Spinal cord (tissue), 10 donors: ENCODE results near the gene SV2A. TPM values are rescaled to one million over a fixed set of nuclear protein-coding genes. Genes with fewer than 3 reads are reported as not detected.
"Not testable (repeated sequence)": the region's sequence is repeated elsewhere in the genome, so short reads cannot be mapped to it uniquely, and the experiment has no call there.

ENCODE experiments used
- DNase-seq, 6 donors: peaks; one replicate each; pipeline versions ENCODE4 v3.0.0 to v3.0.0-alpha.2; 2013 to 2015; ENCODE audit warnings: low spot score in 6 of 6, low read depth in 4 of 6
- H3K27ac ChIP-seq: one replicate; pipeline ENCODE4 v1.5.1; 2013; ENCODE audit warnings: low read depth, low read length, control low read depth
- H3K27me3 ChIP-seq: one replicate; pipeline ENCODE4 v1.6.1; 2013; ENCODE audit warnings: low read length; ENCODE audit not compliant: control insufficient read depth, insufficient read depth
- H3K36me3 ChIP-seq: one replicate; pipeline ENCODE4 v1.6.1; 2013; ENCODE audit warnings: low read length; ENCODE audit not compliant: control insufficient read depth, insufficient read depth
- H3K4me1 ChIP-seq: one replicate; pipeline ENCODE4 v1.6.1; 2013; ENCODE audit warnings: low read length; ENCODE audit not compliant: control insufficient read depth, insufficient read depth
- H3K4me3 ChIP-seq: one replicate; pipeline ENCODE4 v1.5.1; 2013; ENCODE audit warnings: low read depth, low read length, control low read depth
- H3K9me3 ChIP-seq: one replicate; pipeline ENCODE4 v1.6.1; 2013; ENCODE audit warnings: low read length; ENCODE audit not compliant: control insufficient read depth, insufficient read depth
- WGBS: methylation state at CpG from one replicate; pipeline ENCODE4 v1.1.5; 2013; ENCODE audit warnings: missing lambda C conversion rate; ENCODE audit not compliant: insufficient coverage; 5-methylcytosine and 5-hydroxymethylcytosine counted together
- polyA plus RNA-seq, 2 donors: library from polyadenylated mRNA; unstranded; fragments of 120-200 nt; gene quantifications; one replicate each; pipeline ENCODE4 v1.2.1, GENCODE V29; 2013; ENCODE audit not compliant: insufficient read length in 2 of 2
- total RNA-seq, 2 donors: library from RNA; depleted of rRNA in 1 of 2; stranded (reverse); fragments of 120-200 nt in 1 of 2; fragments of >200 nt in 1 of 2; gene quantifications; one replicate each; pipeline versions ENCODE4 v1.2.3 to v1.2.4, GENCODE V29; 2013 to 2014
- donor health status: healthy.

Gene SV2A
- total and polyA plus RNA-seq, 4 donors: 31.3 to 172 (median 123) TPM

DNA sequence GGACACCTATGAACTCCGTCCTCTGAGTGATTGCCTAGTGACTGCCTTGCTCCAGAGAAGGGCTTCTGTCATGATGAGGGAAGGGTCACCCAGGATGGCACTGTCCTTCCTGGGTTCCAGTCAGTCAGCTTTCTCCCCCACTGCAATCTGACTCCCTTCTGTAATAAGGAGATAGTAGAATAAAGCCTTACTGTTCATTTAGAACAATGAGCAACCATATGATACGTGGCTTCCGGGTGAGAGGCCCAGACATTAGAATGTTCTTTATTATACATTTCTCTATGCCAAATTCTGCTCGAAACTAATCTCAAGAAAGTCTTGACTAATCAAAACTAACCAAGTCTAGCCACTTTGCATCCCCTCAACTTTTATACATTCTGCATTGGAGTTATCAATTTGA, 27.6 kb upstream of the SV2A start:
- Histone ChIP-seq H3K4me3 (no peak overlapping the region), H3K4me1 (no peaks in the 10 kb centered on the region), H3K9me3 (no peaks in the 10 kb centered on the region), H3K27me3 (no peaks in the 10 kb centered on the region), H3K27ac (no peak overlapping the region), H3K36me3 (peaks cover 42% of the 10 kb centered on the region)
- 93% methylated on average over 3 of the region's 4 CpGs for WGBS
- no peak for DNase-seq

GRCh38 chr1:149942885-149943284, 25.2 kb upstream of the SV2A start:
- H3K27me3 ChIP-seq: no peaks in the 10 kb centered on the region
- H3K4me1 ChIP-seq: peaks cover under 1% of the 10 kb centered on the region
- 36% methylated on average over 1 of the region's 3 CpGs for WGBS
- DNase-seq: no peak
- H3K27ac ChIP-seq: no peak overlapping the region
- no peak overlapping the region for H3K4me3 ChIP-seq
- peaks cover 30% of the 10 kb centered on the region for H3K36me3 ChIP-seq
- H3K9me3 ChIP-seq: no peaks in the 10 kb centered on the region

DNA sequence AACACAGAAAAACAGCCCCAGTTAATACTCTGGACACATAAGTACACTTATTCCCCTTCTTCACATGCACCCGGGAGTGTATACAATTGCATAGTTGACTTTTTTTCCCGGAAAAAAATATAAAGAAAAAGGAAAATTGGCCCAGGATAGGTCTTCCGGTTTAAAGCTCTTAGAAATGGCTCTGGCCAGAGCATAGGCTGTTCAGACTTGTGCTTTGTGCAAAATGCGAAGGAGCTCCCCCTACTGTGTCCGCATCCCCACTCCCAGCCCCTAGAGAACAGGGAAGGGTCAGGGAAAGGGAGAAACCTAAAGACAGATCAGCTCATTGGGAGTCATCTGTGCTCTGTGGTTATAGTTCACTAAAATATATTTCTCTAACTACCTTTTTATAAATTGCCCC, 24.6 kb upstream of the SV2A start:
- peaks cover 4% of the 10 kb centered on the region for H3K4me1 ChIP-seq
- DNase-seq: peak in 2 of 6 donors; percentile 64 to 67
- H3K27ac ChIP-seq: no peak overlapping the region
- no peaks in the 10 kb centered on the region for H3K9me3 ChIP-seq
- H3K4me3 ChIP-seq: no peak overlapping the region
- no peaks in the 10 kb centered on the region for H3K27me3 ChIP-seq
- peaks cover 27% of the 10 kb centered on the region for H3K36me3 ChIP-seq
- 86% methylated on average over 1 of the region's 5 CpGs for WGBS

GRCh38 chr1:149940427-149940826, 22.8 kb upstream of the SV2A start:
- H3K27ac ChIP-seq: no peak overlapping the region
- H3K36me3 ChIP-seq: peaks cover 19% of the 10 kb centered on the region
- H3K4me1 ChIP-seq: peaks cover 16% of the 10 kb centered on the region
- 82% methylated on average over 2 of the region's 3 CpGs for WGBS
- H3K27me3 ChIP-seq: no peaks in the 10 kb centered on the region
- no peak overlapping the region for H3K4me3 ChIP-seq
- DNase-seq: no peak
- H3K9me3 ChIP-seq: no peaks in the 10 kb centered on the region

DNA sequence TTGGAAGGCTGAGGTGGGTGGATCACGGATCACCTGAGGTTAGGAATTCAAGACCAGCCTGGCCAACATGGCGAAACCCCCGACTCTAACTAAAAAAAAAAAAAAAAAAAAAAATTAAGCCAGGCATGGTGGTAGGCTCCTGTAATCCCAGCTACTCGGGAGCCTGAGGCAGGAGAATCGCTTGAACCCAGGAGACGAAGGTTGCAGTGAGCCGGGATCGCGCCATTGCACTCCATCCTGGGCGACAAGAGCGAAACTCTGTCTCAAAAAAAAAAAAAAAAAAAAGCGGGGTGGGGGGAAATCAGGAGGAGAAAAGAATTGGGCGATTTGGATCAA, 21.0 kb upstream of the SV2A start:
- not testable (repeated sequence) for H3K36me3 ChIP-seq, H3K4me3 ChIP-seq, H3K9me3 ChIP-seq, H3K27me3 ChIP-seq, DNase-seq
- Histone ChIP-seq H3K4me1 (peaks cover 16% of the 10 kb centered on the region), H3K27ac (peak overlapping the region; percentile 51)
- WGBS: no CpG with 5 or more reads among the region's 13 CpGs

DNA sequence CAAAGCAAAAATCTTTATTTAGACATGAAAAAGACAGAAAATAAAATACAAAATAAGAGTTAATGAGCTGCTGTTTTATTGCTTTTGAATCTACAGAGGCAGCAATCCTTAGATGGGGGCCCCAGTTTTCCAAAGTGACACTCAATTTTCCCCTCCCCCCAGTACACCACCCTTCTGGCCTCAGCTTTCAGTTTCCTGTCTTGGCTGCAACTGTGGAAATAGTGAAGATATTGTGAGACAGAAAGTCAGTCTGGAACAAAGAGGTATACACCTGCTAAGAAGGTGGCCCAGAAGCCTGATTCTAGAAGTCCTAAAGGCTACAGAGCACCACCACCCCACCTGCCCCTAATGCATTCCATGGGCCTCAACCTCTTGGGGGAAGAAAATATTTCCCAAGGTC, 20.1 kb upstream of the SV2A start:
- no peak for DNase-seq
- H3K36me3 ChIP-seq: peaks cover 9% of the 10 kb centered on the region
- H3K9me3 ChIP-seq: no peaks in the 10 kb centered on the region
- H3K27me3 ChIP-seq: no peaks in the 10 kb centered on the region
- no peak overlapping the region for H3K4me3 ChIP-seq
- peaks cover 16% of the 10 kb centered on the region for H3K4me1 ChIP-seq
- no peak overlapping the region for H3K27ac ChIP-seq

GRCh38 chr1:149936992-149937705, 19.5 kb upstream of the SV2A start:
- DNase-seq: peak in 1 of 6 donors; percentile 8
- 2% methylated on average over 4 of the region's 8 CpGs for WGBS
- Histone ChIP-seq H3K9me3 (no peaks in the 10 kb centered on the region), H3K36me3 (peaks cover 9% of the 10 kb centered on the region), H3K4me3 (peak overlapping the region; percentile 77), H3K27ac (peak overlapping the region; percentile 16), H3K27me3 (no peaks in the 10 kb centered on the region), H3K4me1 (peaks cover 16% of the 10 kb centered on the region)

GRCh38 chr1:149936170-149936991, 18.7 kb upstream of the SV2A start, which contains the start of gene MTMR11:
MTMR11 (minus strand) TSS chr1:149936879; CDS start chr1:149936647, 232 bp downstream.
- DNase-seq: peak in 2 of 6 donors; percentile 17 to 64
- H3K4me1 ChIP-seq: peaks cover 16% of the 10 kb centered on the region
- peaks cover 9% of the 10 kb centered on the region for H3K36me3 ChIP-seq

GRCh38 chr1:149934356-149934755, 16.7 kb upstream of the SV2A start:
- Histone ChIP-seq H3K9me3 (no peaks in the 10 kb centered on the region), H3K4me3 (no peak overlapping the region)
- DNase-seq: no peak

More at GRCh38 chr1:149936170-149936991, 18.7 kb upstream of the SV2A start, which contains the start of gene MTMR11:
- Histone ChIP-seq H3K27me3 (no peaks in the 10 kb centered on the region), H3K9me3 (no peaks in the 10 kb centered on the region), H3K4me3 (peak within 1 kb of the TSS; percentile 77), H3K27ac (peak within 1 kb of the TSS; percentile 16)
- 6% methylated on average over 5 of the region's 18 CpGs for WGBS

More at GRCh38 chr1:149934356-149934755, 16.7 kb upstream of the SV2A start:
- Histone ChIP-seq H3K4me1 (peaks cover 16% of the 10 kb centered on the region), H3K27ac (no peak overlapping the region), H3K36me3 (peaks cover 12% of the 10 kb centered on the region), H3K27me3 (no peaks in the 10 kb centered on the region)
- 100% methylated on average over 2 of the region's 2 CpGs for WGBS
